IMR-90 (cell line): Measurements from ENCODE around the gene TENM4. TPM values are rescaled to one million over a fixed set of nuclear protein-coding genes. Genes with fewer than 3 reads are reported as not detected.

Experiments used
- ATAC-seq: fragments of 200-7000 bp; cut with Tn5 transposase; 2 replicates; pipeline ENCODE4 v1.9.1; 2020; ENCODE audit warnings: low read depth, mild to moderate bottlenecking, moderate library complexity
- BruUV-seq: library from RNA; stranded (reverse); fragments of 400-500 nt; replicated peaks from 2 replicates; lab custom pipeline; 2021; lab: Mats Ljungman, UMichigan
- CTCF ChIA-PET: fragments of 300-600 bp; formaldehyde crosslinking; extraction: SDS; loops from one replicate; lab custom pipeline; 2021; ENCODE audit warnings: antibody characterized with exemption; lab: Yijun Ruan, JAX
- POLR2A ChIA-PET: fragments of 300-600 bp; sonication (Branson Sonifier 250); formaldehyde crosslinking; loops from one replicate; lab custom pipeline; 2022; ENCODE audit warnings: antibody characterized with exemption; ENCODE audit not compliant: unreplicated experiment; lab: Charles Lee
- DNase-seq: peaks from one replicate; pipeline ENCODE4 v3.0.0; 2013
- H2AFZ ChIP-seq: replicated peaks from 2 replicates; pipeline ENCODE3; 2013; ENCODE audit warnings: low read length, mild to moderate bottlenecking; ENCODE audit not compliant: poor library complexity
- H2AK5ac ChIP-seq: 2 replicates; pipeline ENCODE4 v1.6.1; 2013; ENCODE audit warnings: low read depth, low read length, inconsistent platforms
- H2AK9ac ChIP-seq: replicated peaks from 2 replicates; pipeline ENCODE3; 2013; ENCODE audit warnings: mild to moderate bottlenecking, low read depth, low read length, moderate library complexity; ENCODE audit not compliant: poor library complexity
- H2BK120ac ChIP-seq: 2 replicates; pipeline ENCODE4 v1.6.1; 2013; ENCODE audit warnings: low read depth, low read length, inconsistent platforms
- H2BK15ac ChIP-seq: 3 replicates; pipeline ENCODE4 v1.6.1; 2013; ENCODE audit warnings: low read depth, low read length, inconsistent platforms
- H2BK20ac ChIP-seq: 2 replicates; pipeline ENCODE4 v1.6.1; 2013; ENCODE audit warnings: low read depth, mild to moderate bottlenecking, inconsistent platforms, low read length, moderate library complexity
- H2BK5ac ChIP-seq: 2 replicates; pipeline ENCODE4 v1.6.1; 2013; ENCODE audit warnings: mild to moderate bottlenecking, low read depth, low read length, inconsistent platforms; ENCODE audit not compliant: poor library complexity, severe bottlenecking
- H3K14ac ChIP-seq: replicated peaks from 2 replicates; pipeline ENCODE4 v1.6.1; 2013; ENCODE audit warnings: low read depth, low read length, inconsistent platforms
- H3K18ac ChIP-seq: 2 replicates; pipeline ENCODE4 v1.6.1; 2013; ENCODE audit warnings: low read depth, low read length, control low read depth
- H3K23ac ChIP-seq: 2 replicates; pipeline ENCODE4 v1.6.1; 2013; ENCODE audit warnings: low read depth, low read length, inconsistent platforms
- H3K27ac ChIP-seq: 2 replicates; pipeline ENCODE4 v1.5.1; 2013; ENCODE audit warnings: mild to moderate bottlenecking, control low read depth, low read length; ENCODE audit not compliant: insufficient read depth
- H3K27me3 ChIP-seq: 2 replicates; pipeline ENCODE4 v1.6.1; 2013; ENCODE audit warnings: low read length; ENCODE audit not compliant: control insufficient read depth, insufficient read depth
- H3K36me3 ChIP-seq: 2 replicates; pipeline ENCODE4 v1.6.1; 2013; ENCODE audit warnings: low read length, mixed read lengths; ENCODE audit not compliant: control insufficient read depth, insufficient read depth
- H3K4ac ChIP-seq: 2 replicates; pipeline ENCODE4 v1.6.1; 2013; ENCODE audit warnings: low read depth, low read length, inconsistent platforms
- H3K4me1 ChIP-seq: 2 replicates; pipeline ENCODE4 v1.6.1; 2013; ENCODE audit warnings: low read length, mixed read lengths; ENCODE audit not compliant: control insufficient read depth, insufficient read depth
- H3K4me2 ChIP-seq: 2 replicates; pipeline ENCODE4 v1.6.1; 2013; ENCODE audit warnings: low read depth, mild to moderate bottlenecking, control low read depth, low read length, moderate library complexity
- H3K4me3 ChIP-seq: 2 replicates; pipeline ENCODE4 v1.5.1; 2013; ENCODE audit warnings: low read depth, mild to moderate bottlenecking, control low read depth, low read length, moderate library complexity; ENCODE audit not compliant: insufficient read depth
- H3K56ac ChIP-seq: 2 replicates; pipeline ENCODE4 v1.6.1; 2013; ENCODE audit warnings: low read length, inconsistent platforms; ENCODE audit not compliant: insufficient read depth; ENCODE audit errors: extremely low read depth
- H3K79me1 ChIP-seq, 2 experiments: 2 replicates each; pipeline ENCODE4 v1.6.1; 2013; ENCODE audit warnings: low read length in 2 of 2, inconsistent platforms in 1 of 2, low read depth in 1 of 2
- H3K9ac ChIP-seq: 2 replicates; pipeline ENCODE4 v1.6.1; 2013; ENCODE audit warnings: low read depth, low read length, control low read depth
- H3K9me1 ChIP-seq: 2 replicates; pipeline ENCODE4 v1.6.1; 2013; ENCODE audit warnings: low read length, inconsistent platforms; ENCODE audit not compliant: insufficient read depth
- H3K9me3 ChIP-seq: 2 replicates; pipeline ENCODE4 v1.6.1; 2013; ENCODE audit warnings: low read length; ENCODE audit not compliant: control insufficient read depth, insufficient read depth
- H4K20me1 ChIP-seq: 2 replicates; pipeline ENCODE4 v1.6.1; 2013; ENCODE audit warnings: low read length, inconsistent platforms; ENCODE audit not compliant: insufficient read depth
- H4K5ac ChIP-seq: 2 replicates; pipeline ENCODE4 v1.6.1; 2013; ENCODE audit warnings: mild to moderate bottlenecking, low read depth, low read length, control low read depth
- H4K8ac ChIP-seq, 2 experiments: 2 replicates each; pipeline ENCODE4 v1.6.1; 2013; ENCODE audit warnings: low read depth in 2 of 2, low read length in 2 of 2, control low read depth in 1 of 2, inconsistent platforms in 1 of 2
- H4K91ac ChIP-seq: 2 replicates; pipeline ENCODE4 v1.6.1; 2013; ENCODE audit warnings: low read depth, low read length, inconsistent platforms; ENCODE audit not compliant: insufficient read depth
- BHLHE40 ChIP-seq: fragments of 150-350 bp; IDR thresholded peaks from 2 replicates; pipeline ENCODE4 v1.6.1; 2016; ENCODE audit warnings: mild to moderate bottlenecking, low read depth, low read length
- CEBPB ChIP-seq: IDR thresholded peaks from 2 replicates; pipeline ENCODE4 v1.6.1; 2012; ENCODE audit warnings: low read depth, low read length, improper control_type of control experiment
- CHD1 ChIP-seq: IDR thresholded peaks from 2 replicates; pipeline ENCODE4 v1.6.1; 2012; ENCODE audit warnings: low read depth, low read length, improper control_type of control experiment
- CTCF ChIP-seq: conservative IDR thresholded peaks from 2 replicates; pipeline ENCODE4 v1.5.1; 2012; ENCODE audit warnings: mild to moderate bottlenecking, low read depth, low read length, improper control_type of control experiment
- ELK1 ChIP-seq: fragments of 150-350 bp; IDR thresholded peaks from 2 replicates; pipeline ENCODE4 v1.6.1; 2016; ENCODE audit warnings: low read depth, mild to moderate bottlenecking, low read length, moderate library complexity, borderline replicate concordance
- FOS ChIP-seq: fragments of 150-350 bp; IDR thresholded peaks from 2 replicates; pipeline ENCODE4 v1.6.1; 2016; ENCODE audit warnings: low read depth, low read length
- MAFK ChIP-seq: IDR thresholded peaks from 2 replicates; pipeline ENCODE4 v1.6.1; 2012; ENCODE audit warnings: low read depth, low read length, improper control_type of control experiment
- MAZ ChIP-seq: IDR thresholded peaks from 2 replicates; pipeline ENCODE4 v1.6.1; 2012; ENCODE audit warnings: low read depth, mild to moderate bottlenecking, low read length, improper control_type of control experiment, moderate library complexity, borderline replicate concordance
- MXI1 ChIP-seq: IDR thresholded peaks from 2 replicates; pipeline ENCODE4 v1.6.1; 2012; ENCODE audit warnings: low read depth, mild to moderate bottlenecking, low read length, moderate library complexity, borderline replicate concordance
- NFE2L2 ChIP-seq: fragments of 150-350 bp; IDR thresholded peaks from 2 replicates; pipeline ENCODE4 v1.6.1; 2016; ENCODE audit warnings: low read depth, mild to moderate bottlenecking, low read length
- POLR2A ChIP-seq: IDR thresholded peaks from 2 replicates; pipeline ENCODE4 v1.6.1; 2012; ENCODE audit warnings: mild to moderate bottlenecking, low read depth, low read length
- RAD21 ChIP-seq: IDR thresholded peaks from 2 replicates; pipeline ENCODE4 v1.6.1; 2012; ENCODE audit warnings: low read length, improper control_type of control experiment
- RCOR1 ChIP-seq: IDR thresholded peaks from 2 replicates; pipeline ENCODE4 v1.6.1; 2012; ENCODE audit warnings: mild to moderate bottlenecking, low read length, improper control_type of control experiment; ENCODE audit not compliant: insufficient replicate concordance
- RFX5 ChIP-seq: IDR thresholded peaks from 2 replicates; pipeline ENCODE4 v1.8.0; 2012; ENCODE audit warnings: low read depth, mild to moderate bottlenecking, low read length, moderate library complexity
- SMC3 ChIP-seq: fragments of 150-350 bp; IDR thresholded peaks from 2 replicates; pipeline ENCODE4 v1.6.1; 2016; ENCODE audit warnings: low read depth, mild to moderate bottlenecking, antibody characterized with exemption, low read length, moderate library complexity
- USF2 ChIP-seq: fragments of 150-350 bp; IDR thresholded peaks from 2 replicates; pipeline ENCODE4 v1.6.1; 2017; ENCODE audit warnings: mild to moderate bottlenecking, antibody characterized with exemption, low read length, low read depth
- WGBS, 2 experiments: methylation state at CpG; one replicate each; pipeline versions ENCODE4 v1.1.5 to v1.1.7; 2013; ENCODE audit warnings: missing lambda C conversion rate in 2 of 2; ENCODE audit not compliant: insufficient read length in 1 of 2; ENCODE audit errors: extremely low coverage in 2 of 2; 5-methylcytosine and 5-hydroxymethylcytosine counted together
- dilution Hi-C: fragments of 300-500 bp; cut with HindIII; formaldehyde crosslinking; loops from one replicate; pipeline ENCODE4 v1.14.3; 2018; ENCODE audit warnings: low sequenced_read_pairs; ENCODE audit not compliant: unreplicated experiment
- in situ Hi-C: fragments of 300-500 bp; cut with MboI; formaldehyde crosslinking; loops from 3 replicates; pipeline ENCODE4 v1.14.3; 2019; ENCODE audit warnings: low sequenced_read_pairs, inconsistent platforms, mixed read lengths
- intact Hi-C: fragments of 100-400 bp; cut with micrococcal nuclease; formaldehyde crosslinking; loops from 2 replicates; pipeline ENCODE4 v1.10.0; 2022
- polyA plus RNA-seq, 3 experiments: library from polyadenylated mRNA; depleted of rRNA; stranded (reverse); fragments of >200 nt; gene quantifications; 2 replicates each; pipeline ENCODE4 v1.2.3, GENCODE V29; 2012; ENCODE audit warnings: low replicate concordance in 1 of 3
- total RNA-seq: library from RNA; depleted of rRNA; stranded (reverse); fragments of >200 nt; gene quantifications from 2 replicates; pipeline ENCODE4 v1.2.3, GENCODE V29; 2012

The TENM4 gene
- total and polyA plus RNA-seq, 2 of the 4 experiments (the other 2 are of a cell fraction): 7.4 to 9.0 TPM

- Histone ChIP-seq H3K4me2 (no peak overlapping the region), H3K18ac (no peak overlapping the region), H4K5ac (no peak overlapping the region), H3K14ac (no peak overlapping the region), H3K9ac (no peak overlapping the region), H3K4me1 (no peaks in the 10 kb centered on the region), H3K9me1 (no peaks in the 10 kb centered on the region), H3K9me3 (no peaks in the 10 kb centered on the region), H2AK9ac (no peak overlapping the region), H3K36me3 (no peaks in the 10 kb centered on the region), H2BK5ac (no peak overlapping the region), H4K91ac (no peak overlapping the region), H3K4ac (no peak overlapping the region), H2BK20ac (no peak overlapping the region), H2AFZ (no peak overlapping the region), H3K27ac (no peak overlapping the region), H3K27me3 (no peaks in the 10 kb centered on the region), H3K23ac (no peak overlapping the region), H2AK5ac (no peak overlapping the region), H3K79me1 (peaks cover 0 to 4% of the 10 kb centered on the region in 2 experiments; a peak in 1 of 4 replicates), H4K8ac (no peak overlapping the region), H2BK120ac (no peak overlapping the region), H3K56ac (no peak overlapping the region), H2BK15ac (no peak overlapping the region), H3K4me3 (no peak overlapping the region), H4K20me1 (no peaks in the 10 kb centered on the region)
- intact Hi-C loops (no loop called here), dilution Hi-C loops (no loop called here), in situ Hi-C loops (no loop called here)
- ATAC-seq: no peak
- WGBS, 2 experiments: no CpG with 5 or more reads among the region's 1 CpG
- no TSS peak for BruUV-seq
- ChIA-PET CTCF (interaction anchor here (0.6 kb wide), 1 partner anchor 120 kb away, joined by 3 read pairs; no protein-coding TSS in a partner anchor), POLR2A (no interaction called here)
- no peak for TF ChIP-seq SMC3
- TF ChIP-seq BHLHE40: no peak
- TF ChIP-seq CEBPB: no peak
- no peak for TF ChIP-seq MAFK
- no peak for TF ChIP-seq USF2
- TF ChIP-seq MAZ: no peak
- no peak for TF ChIP-seq NFE2L2
- no peak for TF ChIP-seq CHD1
- TF ChIP-seq FOS: no peak
- no peak for TF ChIP-seq RFX5
- no peak for TF ChIP-seq CTCF
- no peak for TF ChIP-seq POLR2A
- no peak for TF ChIP-seq MXI1
- TF ChIP-seq RCOR1: no peak
- TF ChIP-seq RAD21: no peak
- no peak for TF ChIP-seq ELK1
- DNase-seq: no peak
Observed at GRCh38 chr11:79371152-79371551, 69.7 kb downstream of the TENM4 start.
